Posterior vena cava (tissue), 2 donors: ENCODE measurements around the gene CHST10. TPM values are rescaled to one million over a fixed set of nuclear protein-coding genes. Genes with fewer than 3 reads are reported as not detected.
"Not testable (repeated sequence)": the region's sequence is repeated elsewhere in the genome, so short reads cannot be mapped to it uniquely, and the experiment has no call there.

Source experiments
- DNase-seq: peaks from one replicate; pipeline ENCODE4 v3.0.0-alpha.2; 2020; ENCODE audit warnings: low spot score
- intact Hi-C, 2 donors: fragments of 100-400 bp; cut with DNase I; formaldehyde crosslinking; loops; one replicate each; pipeline versions ENCODE4 v1.14.1 to v1.14.2; 2022 to 2023
- long read RNA-seq, 2 donors: library from polyadenylated mRNA; unstranded; transcript quantifications; one replicate each; pipeline ENCODE4 v2.0.0, GENCODE V29; 2020 to 2021
- total RNA-seq, 2 donors: library from RNA; stranded (reverse); fragmentation: NEBNext Ultra II Directional; extraction: Animal tissue kit (Norgen Biotek cat#: 25700); gene quantifications; one replicate each; pipeline ENCODE4 v1.2.1, GENCODE V29; 2021
- donor health status: DM: yes; HTN: yes; CAD: no.
- donor health status: DM: yes; HTN: yes; CAD: no.

The CHST10 gene, protein sequence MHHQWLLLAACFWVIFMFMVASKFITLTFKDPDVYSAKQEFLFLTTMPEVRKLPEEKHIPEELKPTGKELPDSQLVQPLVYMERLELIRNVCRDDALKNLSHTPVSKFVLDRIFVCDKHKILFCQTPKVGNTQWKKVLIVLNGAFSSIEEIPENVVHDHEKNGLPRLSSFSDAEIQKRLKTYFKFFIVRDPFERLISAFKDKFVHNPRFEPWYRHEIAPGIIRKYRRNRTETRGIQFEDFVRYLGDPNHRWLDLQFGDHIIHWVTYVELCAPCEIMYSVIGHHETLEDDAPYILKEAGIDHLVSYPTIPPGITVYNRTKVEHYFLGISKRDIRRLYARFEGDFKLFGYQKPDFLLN
- 1 to 10 TPM; 6.3 to 6.9 TPM for total RNA-seq
- long read RNA-seq, donor 1, partial matches to known transcripts, result 0 of 4 reads
- long read RNA-seq, donor 1, other reads (novel, unspliced or antisense), result 0 of 4 reads
- long read RNA-seq, donor 2, partial matches to known transcripts, result 1 of 5 reads
- long read RNA-seq, donor 2, other reads (novel, unspliced or antisense), result 1 of 5 reads

DNA sequence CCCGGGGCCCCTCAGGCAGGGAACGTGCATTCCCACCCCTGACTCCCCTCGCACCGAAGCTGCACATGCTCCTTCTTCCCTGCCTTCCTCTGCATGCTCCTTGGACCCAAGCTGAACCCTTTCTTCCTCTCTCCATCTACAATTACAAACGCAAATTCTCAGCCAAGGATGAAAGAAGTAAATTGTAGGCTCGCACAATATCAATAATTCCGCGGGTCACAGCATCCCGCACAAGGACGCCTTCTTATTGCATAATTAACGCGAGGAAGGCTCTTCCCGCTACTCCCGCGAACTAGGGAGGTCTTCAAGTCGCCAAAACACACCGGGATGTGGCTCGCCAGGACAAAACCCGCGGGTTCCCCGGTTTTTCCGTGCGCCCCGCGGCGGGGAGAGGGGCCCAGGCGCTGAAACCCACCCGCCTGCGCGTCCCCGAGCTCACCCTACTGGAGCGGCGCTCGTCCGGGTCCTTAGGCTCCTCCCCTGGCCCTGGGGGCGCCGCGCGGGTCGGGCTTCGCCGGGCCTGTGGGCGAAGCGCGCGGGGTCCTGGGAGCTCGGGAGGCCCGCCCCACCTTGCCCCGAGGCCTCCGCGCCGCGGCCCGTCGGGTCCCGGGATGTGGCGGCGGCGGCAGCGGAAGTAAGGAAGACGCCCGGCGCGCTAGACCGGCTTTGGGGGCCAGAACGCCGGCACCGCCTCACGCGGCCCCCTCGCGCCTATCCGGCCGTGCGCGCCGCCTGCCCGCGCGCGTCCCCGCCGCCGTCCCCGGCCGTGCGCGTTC, at the start of gene CHST10:
CHST10 (minus strand) TSS at position 734 of the 776 bp plus-strand sequence. CDS start 10,993 bp downstream, outside the sequence.
- DNase-seq, result no peak
- intact Hi-C loops, result no loop called here

DNA sequence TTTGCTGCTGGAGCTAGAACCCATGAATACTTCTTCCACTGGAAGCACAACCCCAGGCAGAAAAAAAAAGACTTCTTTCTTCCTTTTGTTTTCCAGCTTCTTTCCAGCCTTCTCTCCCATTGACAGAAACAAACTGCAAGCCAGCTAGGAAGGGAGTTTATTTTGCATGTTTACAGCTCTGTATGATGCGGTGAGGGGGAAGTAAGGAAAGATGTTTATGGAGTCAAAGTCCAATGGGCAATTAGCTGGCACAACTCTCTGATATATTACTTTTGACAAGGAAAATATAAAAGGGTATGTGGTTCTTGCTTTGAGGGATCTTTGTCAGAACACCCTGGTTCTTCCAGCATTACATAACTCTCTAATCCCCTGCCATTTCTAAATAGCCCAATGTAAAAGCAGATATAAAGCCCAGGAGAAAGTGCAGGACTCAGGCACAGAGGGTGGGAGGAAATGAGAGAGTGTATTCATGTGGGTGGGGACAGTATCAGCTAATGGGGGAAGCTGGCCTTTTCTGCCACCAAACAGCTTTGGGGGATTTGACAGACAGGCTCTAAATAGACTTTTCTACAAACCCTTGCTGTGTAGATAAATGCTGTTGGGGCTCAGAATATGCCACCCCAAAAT, 43.5 kb upstream of the CHST10 start:
- DNase-seq, result no peak
- intact Hi-C loops, result no loop called here

DNA sequence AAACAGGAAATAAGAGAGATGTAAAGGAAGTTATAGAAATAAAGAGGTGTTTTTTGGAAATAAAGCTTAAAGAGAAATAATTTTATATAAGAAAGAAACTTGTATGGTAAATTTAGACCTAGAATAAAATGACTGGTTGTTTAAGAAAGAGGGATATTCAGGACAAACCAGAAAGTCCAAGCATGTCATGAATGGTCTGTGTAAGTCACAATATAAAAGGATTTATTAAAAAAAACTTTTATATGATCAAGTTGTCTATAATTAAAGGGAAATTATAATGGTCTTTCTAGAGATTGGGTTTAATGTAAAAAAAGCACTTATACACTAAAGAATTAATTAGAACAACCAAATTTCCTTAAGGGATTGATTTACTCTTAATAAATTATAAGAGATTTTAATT, 38.9 kb upstream of the CHST10 start:
- intact Hi-C loops, DNase-seq: not testable (repeated sequence)

- intact Hi-C loops, result no loop called here
Measured at GRCh38 chr2:100453853-100454252, 36.4 kb upstream of the CHST10 start.

GRCh38 chr2:100451734-100452133, 34.3 kb upstream of the CHST10 start:
- no peak for DNase-seq
- intact Hi-C loops, result no loop called here

More at GRCh38 chr2:100453853-100454252, 36.4 kb upstream of the CHST10 start:
- no peak for DNase-seq

DNA sequence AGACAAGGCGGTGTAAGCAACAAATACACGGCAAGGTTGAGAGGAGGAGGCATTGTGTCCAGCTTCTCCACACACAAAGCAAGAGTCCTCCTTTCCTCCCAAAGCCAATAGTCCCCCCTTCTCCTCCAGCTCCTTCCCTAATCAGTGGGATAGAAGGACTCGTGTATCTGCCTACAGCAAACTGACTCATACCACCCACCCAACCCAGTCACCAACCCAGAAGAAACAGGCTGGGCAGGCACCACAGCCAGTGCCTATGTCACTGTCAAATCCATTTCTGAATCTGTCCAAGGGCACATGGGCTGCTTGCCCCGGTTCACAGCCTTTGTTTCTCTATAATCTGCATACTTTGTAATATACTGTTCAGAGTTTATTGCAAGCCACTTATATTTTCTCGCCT, 33.6 kb upstream of the CHST10 start:
- no peak for DNase-seq
- intact Hi-C loops, result no loop called here

- intact Hi-C loops, result no loop called here
- no peak for DNase-seq
Measured at GRCh38 chr2:100446696-100447095, 29.2 kb upstream of the CHST10 start.

DNA sequence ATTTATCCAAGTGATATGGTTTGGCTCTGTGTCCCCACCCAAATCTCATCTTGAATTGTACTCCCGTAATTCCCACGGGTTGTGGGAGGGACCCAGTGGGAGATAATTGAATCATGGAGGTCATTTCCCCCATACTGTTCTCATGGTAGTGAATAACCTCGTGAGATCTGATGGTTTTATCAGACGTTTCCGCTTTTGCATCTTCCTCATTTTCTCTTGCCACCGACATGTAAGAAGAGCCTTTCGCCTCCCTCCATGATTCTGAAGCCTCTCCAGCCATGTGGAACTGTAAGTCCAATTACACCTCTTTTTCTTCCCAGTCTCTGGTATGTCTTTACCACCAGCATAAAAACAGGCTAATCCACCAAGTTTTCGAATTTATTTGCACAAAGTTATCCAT, 20.3 kb upstream of the CHST10 start:
- DNase-seq, result no peak
- intact Hi-C loops, result no loop called here

DNA sequence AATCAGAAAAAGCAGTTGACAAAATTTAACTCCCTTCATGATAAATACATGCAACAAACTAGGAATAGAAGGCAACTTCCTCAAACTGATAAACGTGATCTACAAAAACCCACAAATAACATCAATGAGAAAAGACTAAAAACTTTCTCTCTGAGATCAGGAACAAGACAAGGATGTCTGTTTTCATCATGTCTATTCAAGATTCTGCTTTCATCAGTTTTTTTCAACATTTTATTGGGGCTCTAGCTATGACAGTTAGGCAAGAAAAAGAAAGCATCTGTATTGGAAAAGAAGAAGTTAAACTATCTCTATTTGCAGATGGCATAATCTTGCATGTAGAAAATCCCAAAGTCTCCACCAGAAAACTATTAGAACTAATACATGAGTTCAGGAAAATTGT, 12.3 kb upstream of the CHST10 start:
- intact Hi-C loops, result no loop called here
- DNase-seq, result no peak

- DNase-seq, result no peak
- intact Hi-C loops, result no loop called here
Measured at GRCh38 chr2:100427627-100428258, 10.3 kb upstream of the CHST10 start.

GRCh38 chr2:100427111-100427510, 9.6 kb upstream of the CHST10 start:
- intact Hi-C loops, result no loop called here
- no peak for DNase-seq

- intact Hi-C loops, result no loop called here
- DNase-seq, result no peak
Measured at GRCh38 chr2:100426384-100426720, 8.9 kb upstream of the CHST10 start.

DNA sequence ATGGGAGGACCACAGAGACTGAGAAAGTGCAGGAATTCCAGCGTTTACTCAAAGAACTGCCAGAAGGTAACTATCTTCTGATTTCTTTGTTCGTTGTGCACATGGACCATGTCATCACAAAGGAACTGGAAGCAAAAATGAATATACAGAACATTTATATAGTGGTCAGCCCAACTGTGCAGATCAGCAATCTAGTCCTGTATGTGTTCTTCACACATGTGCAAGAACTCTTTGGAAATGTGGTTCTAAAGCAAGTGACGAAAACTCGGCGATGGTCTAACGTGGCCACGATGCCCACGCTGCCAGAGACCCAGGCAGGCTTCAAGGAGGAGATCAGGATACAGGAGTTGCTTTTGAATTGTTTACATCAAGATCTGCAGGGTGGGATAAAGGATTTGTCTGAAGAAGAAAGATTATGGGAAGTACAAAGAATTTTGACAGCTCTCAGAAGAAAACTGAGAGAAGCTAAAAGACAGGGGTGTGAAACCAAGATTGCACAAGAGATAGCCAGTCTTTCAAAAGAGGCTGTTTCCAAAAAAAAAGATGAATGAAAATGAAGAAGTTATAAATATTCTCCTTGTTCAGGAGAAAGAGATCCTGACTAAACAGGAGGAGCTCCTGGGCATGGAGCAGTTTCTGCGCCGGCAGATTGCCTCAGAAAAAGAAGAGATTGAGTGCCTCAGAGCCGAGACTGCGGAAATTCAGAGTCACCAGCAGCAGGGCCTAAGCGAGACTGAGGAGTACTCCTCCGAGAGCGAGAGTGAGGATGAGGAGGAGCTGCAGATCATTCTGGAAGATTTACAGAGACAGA, 8.3 kb upstream of the CHST10 start:
- no peak for DNase-seq
- intact Hi-C loops, result no loop called here

DNA sequence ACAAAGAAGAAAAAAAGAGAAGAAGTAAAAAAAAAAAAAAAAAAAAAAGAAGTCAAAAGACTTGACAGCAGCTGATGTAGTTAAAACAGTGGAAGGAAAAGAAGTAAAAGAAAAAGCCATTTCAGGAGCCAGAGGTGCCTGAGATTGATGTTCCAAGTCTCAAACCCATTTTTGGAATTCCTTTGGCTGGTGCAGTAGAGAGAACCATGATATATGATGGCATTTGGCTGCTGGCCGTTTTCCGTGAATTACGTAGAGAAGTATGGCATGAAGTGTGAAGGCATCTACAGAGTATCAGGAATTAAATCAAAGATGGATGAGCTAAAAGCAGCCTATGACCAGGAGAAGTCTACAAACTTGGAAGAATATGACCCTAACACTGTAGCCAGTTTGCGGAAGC, 7.6 kb upstream of the CHST10 start:
- no peak for DNase-seq
- intact Hi-C loops, result no loop called here

- DNase-seq, result no peak
- intact Hi-C loops, result no loop called here
Measured at GRCh38 chr2:100424277-100424875, 6.9 kb upstream of the CHST10 start.

DNA sequence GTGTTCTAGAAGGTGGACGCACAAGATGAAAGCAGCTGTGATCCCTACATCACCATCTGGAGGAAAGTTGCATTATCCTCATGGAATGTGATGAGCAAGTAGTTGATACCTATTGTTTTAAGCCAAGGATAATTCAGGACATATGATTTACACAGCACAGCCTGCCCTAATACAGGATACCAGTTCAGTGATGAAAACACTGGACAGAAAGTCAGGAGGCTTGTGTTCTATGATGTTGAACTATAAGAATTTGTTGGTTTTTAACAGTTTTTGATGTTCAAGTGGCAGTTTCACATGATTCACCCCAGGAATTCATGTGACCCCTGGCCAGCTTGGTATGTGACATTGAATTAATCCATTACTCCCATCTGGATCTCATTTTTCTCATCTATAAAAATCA, 6.2 kb upstream of the CHST10 start:
- intact Hi-C loops, result no loop called here
- no peak for DNase-seq

- intact Hi-C loops, result no loop called here
- DNase-seq, result no peak
Measured at GRCh38 chr2:100422320-100423055, 5.0 kb upstream of the CHST10 start.

DNA sequence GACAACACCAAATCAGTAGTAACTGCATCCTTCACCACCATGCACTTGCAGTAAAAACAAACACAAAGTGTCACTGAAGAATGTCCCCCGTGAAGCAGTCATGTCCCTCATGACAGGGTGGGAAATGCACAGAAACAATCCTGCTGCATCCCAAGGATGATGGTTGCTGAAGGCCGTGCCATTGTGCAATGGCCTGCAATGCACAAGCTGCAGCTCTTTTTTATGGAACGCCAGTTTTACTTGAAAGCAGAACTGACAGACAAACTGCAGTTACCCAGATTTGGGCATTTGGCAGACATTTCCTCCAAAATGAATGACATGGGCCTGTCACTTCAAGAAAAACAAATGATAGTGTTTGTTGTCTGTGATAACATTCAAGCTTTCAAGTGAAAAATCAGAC, 2.4 kb upstream of the CHST10 start:
- intact Hi-C loops, result no loop called here
- DNase-seq, result no peak
